BE2C (cell line): ENCODE results near the gene POLE.

Source experiments
- DNase-seq: peaks from one replicate; pipeline ENCODE4 v3.0.0-alpha.2; 2020
- H3K27me3 ChIP-seq: fragments of 250-450 bp; sonication (Bioruptor Pico); 2 replicates; pipeline ENCODE4 v1.5.1; 2020; ENCODE audit warnings: mild to moderate bottlenecking
- H3K36me3 ChIP-seq: fragments of 250-450 bp; sonication (Bioruptor Pico); 2 replicates; pipeline ENCODE4 v1.5.1; 2020; ENCODE audit warnings: mild to moderate bottlenecking
- H3K4me1 ChIP-seq: fragments of 250-450 bp; sonication (Bioruptor Pico); 2 replicates; pipeline ENCODE4 v1.5.1; 2020
- H3K4me3 ChIP-seq: 2 replicates; pipeline ENCODE4 v1.5.1; 2011; ENCODE audit warnings: low read depth, low read length
- H3K9me3 ChIP-seq: fragments of 250-450 bp; sonication (Bioruptor Pico); 2 replicates; pipeline ENCODE4 v1.5.1; 2020
- TF ChIP-seq, protein P1 (sequence below): IDR thresholded peaks from 2 replicates; pipeline ENCODE4 v1.5.1; 2012; ENCODE audit warnings: mild to moderate bottlenecking, low read depth, low read length

Gene POLE

GRCh38 chr12:132639956-132640520 lies 47.1 kb downstream of the POLE start:
- Histone ChIP-seq H3K36me3 (peaks cover 69% of the 10 kb centered on the region), H3K9me3 (no peaks in the 10 kb centered on the region), H3K4me1 (no peaks in the 10 kb centered on the region), H3K4me3 (no peak overlapping the region), H3K27me3 (no peaks in the 10 kb centered on the region)
- no peak for DNase-seq
- TF ChIP-seq, protein P1, sequence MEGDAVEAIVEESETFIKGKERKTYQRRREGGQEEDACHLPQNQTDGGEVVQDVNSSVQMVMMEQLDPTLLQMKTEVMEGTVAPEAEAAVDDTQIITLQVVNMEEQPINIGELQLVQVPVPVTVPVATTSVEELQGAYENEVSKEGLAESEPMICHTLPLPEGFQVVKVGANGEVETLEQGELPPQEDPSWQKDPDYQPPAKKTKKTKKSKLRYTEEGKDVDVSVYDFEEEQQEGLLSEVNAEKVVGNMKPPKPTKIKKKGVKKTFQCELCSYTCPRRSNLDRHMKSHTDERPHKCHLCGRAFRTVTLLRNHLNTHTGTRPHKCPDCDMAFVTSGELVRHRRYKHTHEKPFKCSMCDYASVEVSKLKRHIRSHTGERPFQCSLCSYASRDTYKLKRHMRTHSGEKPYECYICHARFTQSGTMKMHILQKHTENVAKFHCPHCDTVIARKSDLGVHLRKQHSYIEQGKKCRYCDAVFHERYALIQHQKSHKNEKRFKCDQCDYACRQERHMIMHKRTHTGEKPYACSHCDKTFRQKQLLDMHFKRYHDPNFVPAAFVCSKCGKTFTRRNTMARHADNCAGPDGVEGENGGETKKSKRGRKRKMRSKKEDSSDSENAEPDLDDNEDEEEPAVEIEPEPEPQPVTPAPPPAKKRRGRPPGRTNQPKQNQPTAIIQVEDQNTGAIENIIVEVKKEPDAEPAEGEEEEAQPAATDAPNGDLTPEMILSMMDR: no peak

GRCh38 chr12:132638541-132639408 lies 48.4 kb downstream of the POLE start:
- no peaks in the 10 kb centered on the region for H3K27me3 ChIP-seq
- H3K4me3 ChIP-seq: no peak overlapping the region
- no peaks in the 10 kb centered on the region for H3K9me3 ChIP-seq
- TF ChIP-seq, protein P1: peak; percentile 92
- peaks cover 79% of the 10 kb centered on the region for H3K36me3 ChIP-seq
- H3K4me1 ChIP-seq: no peaks in the 10 kb centered on the region
- peak; percentile 42 for DNase-seq

GRCh38 chr12:132637811-132638210 lies 49.3 kb downstream of the POLE start:
- Histone ChIP-seq H3K4me3 (no peak overlapping the region), H3K36me3 (peaks cover 75% of the 10 kb centered on the region), H3K9me3 (no peaks in the 10 kb centered on the region), H3K27me3 (no peaks in the 10 kb centered on the region), H3K4me1 (no peaks in the 10 kb centered on the region)
- TF ChIP-seq, protein P1: no peak
- DNase-seq: no peak

DNA sequence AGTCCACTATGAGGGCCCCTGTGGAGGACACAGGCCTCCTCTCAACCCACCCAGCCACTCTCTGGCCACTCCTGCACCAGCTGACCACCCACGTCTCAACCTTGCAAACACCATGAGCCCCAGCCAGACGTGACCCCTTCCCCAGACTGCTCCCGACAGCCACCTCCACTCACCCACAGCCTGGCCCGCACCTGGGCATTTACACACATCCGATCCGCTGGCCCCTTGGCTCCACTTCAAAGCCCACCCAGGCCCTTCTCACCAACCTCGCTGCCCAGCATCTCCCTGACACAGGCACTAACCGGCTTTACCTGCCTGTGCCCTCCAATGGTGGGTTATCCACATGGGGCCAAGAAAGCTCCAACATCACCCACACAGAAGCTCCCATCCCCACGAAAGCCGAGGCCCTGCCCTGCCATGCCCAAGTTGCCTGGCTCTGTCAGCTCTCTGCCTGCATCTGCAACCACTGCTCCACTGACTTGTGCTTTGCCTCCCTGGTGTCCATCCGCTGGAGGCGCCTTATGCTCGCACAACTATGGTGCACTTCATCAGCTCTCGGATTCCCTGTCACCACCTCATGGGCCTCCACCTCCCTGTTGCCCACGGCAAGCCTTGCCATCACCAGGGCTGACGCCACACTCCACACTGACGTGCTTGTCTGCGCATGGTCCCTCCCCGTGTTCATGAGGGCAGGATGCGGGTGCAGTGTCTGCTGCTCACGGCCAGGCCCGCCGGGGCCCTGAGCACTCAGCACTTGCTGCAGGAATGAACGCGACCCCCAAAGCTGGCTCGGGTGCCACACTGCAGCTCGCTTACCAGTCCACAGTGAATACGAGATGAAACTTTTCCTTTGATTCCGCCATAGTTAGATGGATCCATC lies 51.8 kb downstream of the POLE start:
- Histone ChIP-seq H3K9me3 (no peaks in the 10 kb centered on the region), H3K4me1 (no peaks in the 10 kb centered on the region), H3K27me3 (no peaks in the 10 kb centered on the region), H3K36me3 (peaks cover 79% of the 10 kb centered on the region), H3K4me3 (no peak overlapping the region)
- no peak for DNase-seq
- TF ChIP-seq, protein P1: no peak

- no peak for DNase-seq
- Histone ChIP-seq H3K4me3 (no peak overlapping the region), H3K36me3 (peaks cover 82% of the 10 kb centered on the region), H3K27me3 (no peaks in the 10 kb centered on the region), H3K4me1 (no peaks in the 10 kb centered on the region), H3K9me3 (no peaks in the 10 kb centered on the region)
- TF ChIP-seq, protein P1: no peak
Observed at GRCh38 chr12:132634411-132634990, 52.6 kb downstream of the POLE start.
